RPMI7951 (cell line): ENCODE data around the gene CCDC40. TPM values are rescaled to one million over a fixed set of nuclear protein-coding genes. Genes with fewer than 3 reads are reported as not detected.
A peak's percentile ranks its signal among the peaks of the same experiment; 100 is the strongest.

Source experiments
- DNase-seq: peaks from one replicate; pipeline ENCODE4 v3.0.0-alpha.2; 2012; ENCODE audit warnings: low read depth
- total RNA-seq: library from RNA; depleted of rRNA; stranded (reverse); fragments of >200 nt; shearing (Covaris generic); gene quantifications from 2 replicates; pipeline ENCODE4 v1.2.3, GENCODE V29; 2014

CCDC40 gene
- total RNA-seq, 1 experiment from 2014 or later, result 1.6 TPM

GRCh38 chr17:80018917-80019651, 17.4 kb upstream of the CCDC40 start:
- DNase-seq, result no peak

- no peak for DNase-seq
Observed at GRCh38 chr17:80021600-80021999, 14.8 kb upstream of the CCDC40 start.

GRCh38 chr17:80023481-80024205, 12.8 kb upstream of the CCDC40 start:
- DNase-seq, result no peak

- DNase-seq, result peak; percentile 3
Observed at GRCh38 chr17:80024206-80024972, 12.1 kb upstream of the CCDC40 start.

GRCh38 chr17:80025140-80025539, 11.3 kb upstream of the CCDC40 start:
- DNase-seq, result no peak

GRCh38 chr17:80025796-80026195, 10.6 kb upstream of the CCDC40 start:
- no peak for DNase-seq

GRCh38 chr17:80026359-80027042, 9.9 kb upstream of the CCDC40 start:
- no peak for DNase-seq

GRCh38 chr17:80027043-80027435, 9.4 kb upstream of the CCDC40 start:
- DNase-seq, result no peak

- no peak for DNase-seq
Observed at GRCh38 chr17:80028030-80028429, 8.4 kb upstream of the CCDC40 start.

- DNase-seq, result peak; percentile 81
Observed at GRCh38 chr17:80029258-80029974, 7.0 kb upstream of the CCDC40 start.

- no peak for DNase-seq
Observed at GRCh38 chr17:80030730-80031410, 5.6 kb upstream of the CCDC40 start.

GRCh38 chr17:80031691-80032430, 4.6 kb upstream of the CCDC40 start:
- no peak for DNase-seq

GRCh38 chr17:80032614-80033171, 3.7 kb upstream of the CCDC40 start:
- no peak for DNase-seq

GRCh38 chr17:80033840-80034239, 2.6 kb upstream of the CCDC40 start:
- no peak for DNase-seq

- DNase-seq, result peak; percentile 25
Observed at GRCh38 chr17:80034791-80035686, 1.4 kb upstream of the CCDC40 start.

GRCh38 chr17:80035687-80035936, 830 bp upstream of the CCDC40 start, which contains the start of gene TBC1D16:
TSS of gene TBC1D16 (minus strand) at chr17:80035872. CDS start at chr17:80013547, 22,325 bp downstream.
- no peak for DNase-seq

GRCh38 chr17:80036715-80037477, 454 bp downstream of the CCDC40 start:
- DNase-seq, result peak; percentile 37

GRCh38 chr17:80043963-80044362, 7.5 kb downstream of the CCDC40 start:
- DNase-seq, result no peak
